Activated T-helper 1 cell treated with Interleukin-2 at 50 U/mL for 16 hours (primary cell): ENCODE results near the gene HSPA8.

Experiments
- DNase-seq: peaks from one replicate; pipeline ENCODE4 v3.0.0-alpha.2; 2020; ENCODE audit warnings: low read depth

The HSPA8 gene

DNA sequence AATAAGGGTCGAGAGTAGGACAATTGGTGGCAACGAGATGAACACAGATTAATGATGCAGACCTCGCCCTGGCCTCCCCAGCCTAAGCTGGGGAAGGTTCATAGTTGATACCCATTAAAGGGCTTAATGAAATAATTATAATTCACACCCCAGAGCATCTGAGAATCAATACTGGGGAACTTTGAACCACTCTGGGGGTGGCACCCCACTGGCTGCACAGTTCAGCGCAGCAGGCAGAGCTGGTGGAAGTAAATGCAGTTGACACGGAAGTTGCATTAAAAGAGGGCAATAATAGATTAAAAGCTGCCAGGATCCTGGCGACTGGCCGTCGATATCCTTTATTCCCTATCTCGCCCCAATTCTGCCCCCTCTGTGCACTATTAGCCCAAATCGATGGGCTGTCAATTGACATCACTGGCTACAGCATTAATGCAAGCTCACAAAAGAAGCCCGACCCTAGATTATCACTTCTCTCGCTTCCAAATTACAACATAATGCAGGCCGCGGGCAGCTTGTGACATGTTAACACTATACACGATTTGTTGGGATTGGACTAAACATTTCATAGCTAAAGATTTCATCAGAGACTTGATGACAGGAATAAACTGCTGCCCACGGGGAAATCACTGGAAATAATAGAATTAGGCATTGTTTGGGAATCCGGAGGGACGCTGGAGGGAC lies 14.5 kb downstream of the HSPA8 start:
- DNase-seq, result no peak

GRCh38 chr11:123046473-123047259 lies 15.3 kb downstream of the HSPA8 start:
- DNase-seq, result no peak

- no peak for DNase-seq
Measured at GRCh38 chr11:123045101-123045500, 16.8 kb downstream of the HSPA8 start.

DNA sequence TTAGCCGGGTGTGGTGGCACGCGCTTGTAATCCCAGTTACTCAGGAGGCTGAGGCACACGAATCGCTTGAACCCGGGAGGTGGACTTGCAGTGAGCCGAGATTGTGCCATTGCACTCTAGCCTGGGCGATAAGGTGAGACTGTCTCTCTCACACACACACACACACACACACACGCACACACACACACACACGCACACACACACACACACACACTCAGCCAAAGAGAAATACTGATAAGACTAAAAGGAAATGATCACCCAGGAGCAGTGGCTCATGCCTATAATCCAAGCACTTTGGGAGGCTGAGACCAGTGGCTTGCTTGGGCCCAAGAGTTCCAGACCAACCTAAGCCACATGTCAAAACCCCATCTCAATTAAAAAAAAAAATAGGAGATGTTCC lies 20.8 kb downstream of the HSPA8 start:
- no peak for DNase-seq

DNA sequence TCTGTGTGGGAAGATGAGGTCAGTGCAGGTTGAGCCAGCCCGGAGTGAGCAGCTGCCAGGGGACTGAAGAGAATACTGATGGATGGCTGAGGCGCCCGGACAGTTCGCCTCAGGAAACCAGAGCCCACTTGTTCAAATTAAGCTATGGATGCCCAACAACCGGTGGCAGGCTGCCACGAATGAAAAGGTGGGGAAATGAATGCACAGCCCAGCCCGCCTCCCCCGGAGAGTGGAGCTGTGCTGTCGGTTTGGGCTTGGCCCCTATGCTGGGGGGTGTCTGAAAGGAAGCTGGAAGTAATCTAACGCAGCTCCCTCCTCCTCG lies 21.9 kb downstream of the HSPA8 start:
- no peak for DNase-seq

DNA sequence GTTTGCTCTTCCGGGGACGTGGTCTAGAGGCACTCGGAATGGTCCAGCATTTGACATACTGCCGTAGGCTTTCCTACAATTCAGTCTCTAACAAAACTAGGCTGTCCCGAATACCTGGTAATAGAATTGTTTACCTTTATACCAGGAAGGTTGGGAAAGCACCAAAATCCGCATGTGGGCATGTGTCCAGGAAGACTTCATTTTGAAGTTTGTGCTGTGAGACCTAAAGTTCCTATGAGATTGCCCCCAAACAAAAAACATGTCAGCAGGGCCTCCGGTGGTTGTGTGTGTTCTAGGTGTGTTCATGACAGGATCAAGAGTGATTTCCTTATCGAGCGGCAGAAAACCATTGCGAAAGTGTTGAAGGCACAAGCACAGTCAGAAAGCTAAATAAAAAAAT lies 26.1 kb downstream of the HSPA8 start:
- no peak for DNase-seq

- no peak for DNase-seq
Measured at GRCh38 chr11:123034597-123034996, 27.3 kb downstream of the HSPA8 start.

DNA sequence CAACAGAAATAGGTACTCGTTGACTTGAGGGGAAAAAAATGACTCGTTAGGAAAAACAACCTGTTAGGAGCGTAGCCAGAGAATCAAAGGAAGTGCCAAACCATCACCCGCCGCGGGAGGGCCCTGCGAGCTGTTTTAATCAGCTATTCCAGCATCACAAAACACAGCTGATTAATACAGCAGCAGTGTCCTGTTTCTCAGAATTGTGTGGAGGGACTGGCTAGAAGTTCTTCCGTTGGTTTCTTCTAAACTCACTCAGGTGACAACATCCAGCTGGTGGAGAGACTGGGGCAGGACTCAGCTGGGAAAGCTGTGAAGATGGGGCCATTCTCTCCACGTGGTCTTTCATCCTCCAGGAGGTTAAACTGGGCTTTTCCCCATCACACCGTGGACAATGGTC lies 28.0 kb downstream of the HSPA8 start:
- no peak for DNase-seq

- no peak for DNase-seq
Measured at GRCh38 chr11:123030517-123030916, 31.4 kb downstream of the HSPA8 start.

- DNase-seq, result no peak
Measured at GRCh38 chr11:123020968-123021367, 41.0 kb downstream of the HSPA8 start.

- DNase-seq, result no peak
Measured at GRCh38 chr11:123018702-123019101, 43.2 kb downstream of the HSPA8 start.

DNA sequence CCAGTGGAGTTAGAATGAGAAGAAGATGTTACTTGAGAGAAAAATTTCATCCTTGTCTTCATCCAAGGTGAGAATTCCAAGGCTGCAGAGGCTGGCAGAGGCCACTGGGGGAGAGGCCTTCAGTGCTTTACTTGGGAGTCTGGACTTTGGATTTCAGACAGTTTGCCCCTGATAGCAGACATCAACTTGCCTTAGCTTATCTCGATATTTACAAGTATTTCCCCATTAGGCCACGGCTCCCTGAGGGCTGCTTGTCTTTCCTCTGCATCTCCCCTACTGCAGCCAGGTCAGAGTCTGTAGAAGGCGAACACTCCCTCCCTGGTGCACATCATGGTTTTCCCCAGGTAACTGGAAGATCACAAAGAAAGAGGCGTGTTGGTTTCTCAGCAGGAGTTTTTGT lies 50.4 kb downstream of the HSPA8 start:
- no peak for DNase-seq
